IMR-90 (cell line): ENCODE data around the gene PIEZO2. TPM values are rescaled to one million over a fixed set of nuclear protein-coding genes. Genes with fewer than 3 reads are reported as not detected.
"Not testable (repeated sequence)": the region's sequence is repeated elsewhere in the genome, so short reads cannot be mapped to it uniquely, and the experiment has no call there.

ENCODE experiments used
- ATAC-seq: fragments of 200-7000 bp; cut with Tn5 transposase; 2 replicates; pipeline ENCODE4 v1.9.1; 2020; ENCODE audit warnings: low read depth, mild to moderate bottlenecking, moderate library complexity
- BruUV-seq: library from RNA; stranded (reverse); fragments of 400-500 nt; replicated peaks from 2 replicates; lab custom pipeline; 2021; lab: Mats Ljungman, UMichigan
- CTCF ChIA-PET: fragments of 300-600 bp; formaldehyde crosslinking; extraction: SDS; loops from one replicate; lab custom pipeline; 2021; ENCODE audit warnings: antibody characterized with exemption; lab: Yijun Ruan, JAX
- POLR2A ChIA-PET: fragments of 300-600 bp; sonication (Branson Sonifier 250); formaldehyde crosslinking; loops from one replicate; lab custom pipeline; 2022; ENCODE audit warnings: antibody characterized with exemption; ENCODE audit not compliant: unreplicated experiment; lab: Charles Lee
- DNase-seq: peaks from one replicate; pipeline ENCODE4 v3.0.0; 2013
- H2AFZ ChIP-seq: replicated peaks from 2 replicates; pipeline ENCODE3; 2013; ENCODE audit warnings: low read length, mild to moderate bottlenecking; ENCODE audit not compliant: poor library complexity
- H2AK5ac ChIP-seq: 2 replicates; pipeline ENCODE4 v1.6.1; 2013; ENCODE audit warnings: low read depth, low read length, inconsistent platforms
- H2AK9ac ChIP-seq: replicated peaks from 2 replicates; pipeline ENCODE3; 2013; ENCODE audit warnings: mild to moderate bottlenecking, low read depth, low read length, moderate library complexity; ENCODE audit not compliant: poor library complexity
- H2BK120ac ChIP-seq: 2 replicates; pipeline ENCODE4 v1.6.1; 2013; ENCODE audit warnings: low read depth, low read length, inconsistent platforms
- H2BK15ac ChIP-seq: 3 replicates; pipeline ENCODE4 v1.6.1; 2013; ENCODE audit warnings: low read depth, low read length, inconsistent platforms
- H2BK20ac ChIP-seq: 2 replicates; pipeline ENCODE4 v1.6.1; 2013; ENCODE audit warnings: low read depth, mild to moderate bottlenecking, inconsistent platforms, low read length, moderate library complexity
- H2BK5ac ChIP-seq: 2 replicates; pipeline ENCODE4 v1.6.1; 2013; ENCODE audit warnings: mild to moderate bottlenecking, low read depth, low read length, inconsistent platforms; ENCODE audit not compliant: poor library complexity, severe bottlenecking
- H3K14ac ChIP-seq: replicated peaks from 2 replicates; pipeline ENCODE4 v1.6.1; 2013; ENCODE audit warnings: low read depth, low read length, inconsistent platforms
- H3K18ac ChIP-seq: 2 replicates; pipeline ENCODE4 v1.6.1; 2013; ENCODE audit warnings: low read depth, low read length, control low read depth
- H3K23ac ChIP-seq: 2 replicates; pipeline ENCODE4 v1.6.1; 2013; ENCODE audit warnings: low read depth, low read length, inconsistent platforms
- H3K27ac ChIP-seq: 2 replicates; pipeline ENCODE4 v1.5.1; 2013; ENCODE audit warnings: mild to moderate bottlenecking, control low read depth, low read length; ENCODE audit not compliant: insufficient read depth
- H3K27me3 ChIP-seq: 2 replicates; pipeline ENCODE4 v1.6.1; 2013; ENCODE audit warnings: low read length; ENCODE audit not compliant: control insufficient read depth, insufficient read depth
- H3K36me3 ChIP-seq: 2 replicates; pipeline ENCODE4 v1.6.1; 2013; ENCODE audit warnings: low read length, mixed read lengths; ENCODE audit not compliant: control insufficient read depth, insufficient read depth
- H3K4ac ChIP-seq: 2 replicates; pipeline ENCODE4 v1.6.1; 2013; ENCODE audit warnings: low read depth, low read length, inconsistent platforms
- H3K4me1 ChIP-seq: 2 replicates; pipeline ENCODE4 v1.6.1; 2013; ENCODE audit warnings: low read length, mixed read lengths; ENCODE audit not compliant: control insufficient read depth, insufficient read depth
- H3K4me2 ChIP-seq: 2 replicates; pipeline ENCODE4 v1.6.1; 2013; ENCODE audit warnings: low read depth, mild to moderate bottlenecking, control low read depth, low read length, moderate library complexity
- H3K4me3 ChIP-seq: 2 replicates; pipeline ENCODE4 v1.5.1; 2013; ENCODE audit warnings: low read depth, mild to moderate bottlenecking, control low read depth, low read length, moderate library complexity; ENCODE audit not compliant: insufficient read depth
- H3K56ac ChIP-seq: 2 replicates; pipeline ENCODE4 v1.6.1; 2013; ENCODE audit warnings: low read length, inconsistent platforms; ENCODE audit not compliant: insufficient read depth; ENCODE audit errors: extremely low read depth
- H3K79me1 ChIP-seq, 2 experiments: 2 replicates each; pipeline ENCODE4 v1.6.1; 2013; ENCODE audit warnings: low read length in 2 of 2, inconsistent platforms in 1 of 2, low read depth in 1 of 2
- H3K9ac ChIP-seq: 2 replicates; pipeline ENCODE4 v1.6.1; 2013; ENCODE audit warnings: low read depth, low read length, control low read depth
- H3K9me1 ChIP-seq: 2 replicates; pipeline ENCODE4 v1.6.1; 2013; ENCODE audit warnings: low read length, inconsistent platforms; ENCODE audit not compliant: insufficient read depth
- H3K9me3 ChIP-seq: 2 replicates; pipeline ENCODE4 v1.6.1; 2013; ENCODE audit warnings: low read length; ENCODE audit not compliant: control insufficient read depth, insufficient read depth
- H4K20me1 ChIP-seq: 2 replicates; pipeline ENCODE4 v1.6.1; 2013; ENCODE audit warnings: low read length, inconsistent platforms; ENCODE audit not compliant: insufficient read depth
- H4K5ac ChIP-seq: 2 replicates; pipeline ENCODE4 v1.6.1; 2013; ENCODE audit warnings: mild to moderate bottlenecking, low read depth, low read length, control low read depth
- H4K8ac ChIP-seq, 2 experiments: 2 replicates each; pipeline ENCODE4 v1.6.1; 2013; ENCODE audit warnings: low read depth in 2 of 2, low read length in 2 of 2, control low read depth in 1 of 2, inconsistent platforms in 1 of 2
- H4K91ac ChIP-seq: 2 replicates; pipeline ENCODE4 v1.6.1; 2013; ENCODE audit warnings: low read depth, low read length, inconsistent platforms; ENCODE audit not compliant: insufficient read depth
- WGBS, 2 experiments: methylation state at CpG; one replicate each; pipeline versions ENCODE4 v1.1.5 to v1.1.7; 2013; ENCODE audit warnings: missing lambda C conversion rate in 2 of 2; ENCODE audit not compliant: insufficient read length in 1 of 2; ENCODE audit errors: extremely low coverage in 2 of 2; 5-methylcytosine and 5-hydroxymethylcytosine counted together
- dilution Hi-C: fragments of 300-500 bp; cut with HindIII; formaldehyde crosslinking; loops from one replicate; pipeline ENCODE4 v1.14.3; 2018; ENCODE audit warnings: low sequenced_read_pairs; ENCODE audit not compliant: unreplicated experiment
- in situ Hi-C: fragments of 300-500 bp; cut with MboI; formaldehyde crosslinking; loops from 3 replicates; pipeline ENCODE4 v1.14.3; 2019; ENCODE audit warnings: low sequenced_read_pairs, inconsistent platforms, mixed read lengths
- intact Hi-C: fragments of 100-400 bp; cut with micrococcal nuclease; formaldehyde crosslinking; loops from 2 replicates; pipeline ENCODE4 v1.10.0; 2022
- polyA plus RNA-seq, 3 experiments: library from polyadenylated mRNA; depleted of rRNA; stranded (reverse); fragments of >200 nt; gene quantifications; 2 replicates each; pipeline ENCODE4 v1.2.3, GENCODE V29; 2012; ENCODE audit warnings: low replicate concordance in 1 of 3
- total RNA-seq: library from RNA; depleted of rRNA; stranded (reverse); fragments of >200 nt; gene quantifications from 2 replicates; pipeline ENCODE4 v1.2.3, GENCODE V29; 2012

PIEZO2 gene
- total and polyA plus RNA-seq, 2 of the 4 experiments (the other 2 are of a cell fraction): 2.4 to 4.1 TPM

DNA sequence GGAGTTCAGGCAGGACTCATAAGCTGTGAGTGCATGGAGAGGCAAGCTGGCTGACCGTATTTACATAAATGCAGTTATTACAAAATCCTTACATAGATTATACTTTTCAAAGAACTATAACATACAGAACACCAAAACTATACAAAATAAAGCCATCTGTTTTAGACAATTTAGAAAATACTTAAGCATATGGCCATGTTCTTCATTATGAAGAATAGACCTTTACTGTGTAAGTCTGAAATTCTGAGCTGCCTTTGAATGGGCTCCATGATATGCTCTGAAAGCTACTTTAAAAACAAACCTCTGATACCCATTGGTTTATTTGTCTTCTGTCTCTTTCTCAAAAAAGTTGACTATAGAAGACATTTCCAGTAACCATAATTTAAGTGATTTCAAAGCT lies 226.7 kb downstream of the PIEZO2 start:
- 100% methylated on average over 1 of the region's 1 CpG; no CpG with 5 or more reads in 1 of the 2 experiments for WGBS, 2 experiments
- BruUV-seq, CTCF ChIA-PET: not testable (repeated sequence)

DNA sequence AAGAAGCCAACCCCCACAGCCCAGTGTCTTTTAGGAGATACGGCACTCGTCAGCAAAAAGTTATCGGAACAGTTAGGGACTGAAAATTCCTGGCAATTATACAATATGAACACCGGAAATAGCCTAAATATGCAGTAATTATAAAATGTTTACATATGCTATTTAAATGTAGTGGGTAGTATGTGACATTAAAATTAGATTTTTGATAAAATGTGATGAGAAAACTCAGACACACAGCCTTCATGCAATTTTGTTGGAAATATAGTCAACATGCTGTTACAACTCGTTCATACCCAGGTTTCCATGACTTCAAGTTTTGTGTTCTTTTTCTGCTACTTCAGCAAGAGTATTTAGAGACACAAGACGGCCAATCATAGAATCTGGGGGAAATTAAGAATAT lies 229.1 kb downstream of the PIEZO2 start:
- CTCF ChIA-PET, H3K9me1 ChIP-seq, H3K14ac ChIP-seq, H4K91ac ChIP-seq, in situ Hi-C loops, H3K4me2 ChIP-seq, H3K4me1 ChIP-seq, DNase-seq, H3K9ac ChIP-seq, ATAC-seq, BruUV-seq, H2AK9ac ChIP-seq, H4K8ac ChIP-seq, H3K36me3 ChIP-seq, H3K4ac ChIP-seq, intact Hi-C loops, H2BK120ac ChIP-seq, H2AFZ ChIP-seq, H3K9me3 ChIP-seq, H2BK5ac ChIP-seq, dilution Hi-C loops, H4K5ac ChIP-seq, H3K18ac ChIP-seq, H2BK20ac ChIP-seq, POLR2A ChIA-PET, H3K23ac ChIP-seq, H3K56ac ChIP-seq, H2AK5ac ChIP-seq, H3K27ac ChIP-seq, H3K27me3 ChIP-seq, H2BK15ac ChIP-seq, H4K20me1 ChIP-seq, H3K79me1 ChIP-seq, H3K4me3 ChIP-seq: not testable (repeated sequence)
- WGBS, 2 experiments: no CpG with 5 or more reads among the region's 6 CpGs

More for the DNA sequence above, 226.7 kb downstream of the PIEZO2 start:
- H2AFZ ChIP-seq, H3K56ac ChIP-seq, intact Hi-C loops, H4K8ac ChIP-seq, H3K79me1 ChIP-seq, H3K27me3 ChIP-seq, H2AK9ac ChIP-seq, dilution Hi-C loops, ATAC-seq, H2BK5ac ChIP-seq, H3K9me3 ChIP-seq, DNase-seq, H3K9me1 ChIP-seq, H4K20me1 ChIP-seq, H3K9ac ChIP-seq, in situ Hi-C loops, H3K36me3 ChIP-seq, H3K4me3 ChIP-seq: not testable (repeated sequence)
- H3K4ac ChIP-seq: peak overlapping the region; percentile 6
- H3K4me2 ChIP-seq: peak overlapping the region; percentile 8; the same call in 1 of the 2 replicates
- H3K27ac ChIP-seq: peak overlapping the region; percentile 24; the same call in 1 of the 2 replicates
- H4K91ac ChIP-seq: peak overlapping the region; percentile 44
- 0 out of 3 replicates have a peak overlapping the region, but pooled peaks have one; percentile 52 for H2BK15ac ChIP-seq
- H2AK5ac ChIP-seq: peak overlapping the region; percentile 79; the same call in 1 of the 2 replicates
- peak overlapping the region; percentile 55; the same call in 1 of the 2 replicates for H3K14ac ChIP-seq
- H2BK120ac ChIP-seq: peak overlapping the region; percentile 75; the same call in 1 of the 2 replicates
- 0 out of 2 replicates have a peak overlapping the region, but pooled peaks have one; percentile 39 for H3K23ac ChIP-seq
- H3K18ac ChIP-seq: peak overlapping the region; percentile 16; the same call in 1 of the 2 replicates
- H4K5ac ChIP-seq: peak overlapping the region; percentile 15; the same call in 1 of the 2 replicates
- peaks cover 19% of the 10 kb centered on the region for H3K4me1 ChIP-seq
- POLR2A ChIA-PET: interaction anchor here (0.6 kb wide), 1 partner anchor 10 kb away, joined by 5 read pairs; no protein-coding TSS in a partner anchor
- peak overlapping the region; percentile 66; the same call in 1 of the 2 replicates for H2BK20ac ChIP-seq
